Esophagus muscularis mucosa (tissue), 4 donors: Measurements from ENCODE around the gene PAQR8.

Experiments used
- EP300 ChIP-seq: sonication (generic); formaldehyde crosslinking; IDR thresholded peaks from one replicate; pipeline ENCODE4 v1.6.1; 2017; ENCODE audit warnings: antibody characterized with exemption
- POLR2A ChIP-seq: fragments of 450-650 bp; IDR thresholded peaks from one replicate; pipeline ENCODE4 v1.6.1; 2017; ENCODE audit warnings: antibody characterized with exemption, moderate library complexity, mild to moderate bottlenecking, low read depth
- POLR2AphosphoS5 ChIP-seq, 2 donors: sonication (generic); formaldehyde crosslinking; IDR thresholded peaks; one replicate each; pipeline ENCODE4 v1.6.1; 2017; ENCODE audit warnings: antibody characterized with exemption in 2 of 2
- TF ChIP-seq, protein P1 (sequence below), 3 experiments: fragments of 200-600 bp in 2 of 3; fragments of 450-650 bp in 1 of 3; sonication (generic) in 2 of 3; IDR thresholded peaks; one replicate each; pipeline ENCODE4 v1.5.1; 2017 to 2019; ENCODE audit warnings: antibody characterized with exemption in 3 of 3, mild to moderate bottlenecking in 2 of 3, moderate library complexity in 1 of 3

- TF ChIP-seq, protein P1, sequence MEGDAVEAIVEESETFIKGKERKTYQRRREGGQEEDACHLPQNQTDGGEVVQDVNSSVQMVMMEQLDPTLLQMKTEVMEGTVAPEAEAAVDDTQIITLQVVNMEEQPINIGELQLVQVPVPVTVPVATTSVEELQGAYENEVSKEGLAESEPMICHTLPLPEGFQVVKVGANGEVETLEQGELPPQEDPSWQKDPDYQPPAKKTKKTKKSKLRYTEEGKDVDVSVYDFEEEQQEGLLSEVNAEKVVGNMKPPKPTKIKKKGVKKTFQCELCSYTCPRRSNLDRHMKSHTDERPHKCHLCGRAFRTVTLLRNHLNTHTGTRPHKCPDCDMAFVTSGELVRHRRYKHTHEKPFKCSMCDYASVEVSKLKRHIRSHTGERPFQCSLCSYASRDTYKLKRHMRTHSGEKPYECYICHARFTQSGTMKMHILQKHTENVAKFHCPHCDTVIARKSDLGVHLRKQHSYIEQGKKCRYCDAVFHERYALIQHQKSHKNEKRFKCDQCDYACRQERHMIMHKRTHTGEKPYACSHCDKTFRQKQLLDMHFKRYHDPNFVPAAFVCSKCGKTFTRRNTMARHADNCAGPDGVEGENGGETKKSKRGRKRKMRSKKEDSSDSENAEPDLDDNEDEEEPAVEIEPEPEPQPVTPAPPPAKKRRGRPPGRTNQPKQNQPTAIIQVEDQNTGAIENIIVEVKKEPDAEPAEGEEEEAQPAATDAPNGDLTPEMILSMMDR (IDR thresholded peaks at IDR 0.05) = no peak
- TF ChIP-seq EP300 (no peak), POLR2A (no peak), POLR2AphosphoS5 (IDR thresholded peaks at IDR 0.05) (no peak)
Observed at GRCh38 chr6:52356017-52356416, 5.9 kb upstream of the PAQR8 start.
